Suprapubic skin (tissue), 4 donors: ENCODE measurements around the gene P2RX2. TPM values are rescaled to one million over a fixed set of nuclear protein-coding genes. Genes with fewer than 3 reads are reported as not detected.

Experiments used
- DNase-seq, 2 donors: peaks; one replicate each; pipeline ENCODE4 v3.0.0-alpha.2; 2019; ENCODE audit warnings: low spot score in 2 of 2
- H3K27ac ChIP-seq: fragments of 200-600 bp; sonication (generic); one replicate; pipeline ENCODE4 v1.5.1; 2019
- H3K27me3 ChIP-seq: fragments of 200-600 bp; sonication (generic); one replicate; pipeline ENCODE4 v1.5.1; 2019
- H3K36me3 ChIP-seq: fragments of 200-600 bp; sonication (generic); one replicate; pipeline ENCODE4 v1.5.1; 2019
- H3K4me1 ChIP-seq: fragments of 200-600 bp; sonication (generic); one replicate; pipeline ENCODE4 v1.5.1; 2019
- H3K4me3 ChIP-seq: fragments of 200-600 bp; sonication (generic); one replicate; pipeline ENCODE4 v1.5.1; 2019; ENCODE audit warnings: mild to moderate bottlenecking
- H3K9me3 ChIP-seq: fragments of 200-600 bp; sonication (generic); one replicate; pipeline ENCODE4 v1.5.1; 2019
- EP300 ChIP-seq: sonication (generic); formaldehyde crosslinking; IDR thresholded peaks from one replicate; pipeline ENCODE4 v1.6.1; 2017; ENCODE audit warnings: antibody characterized with exemption
- POLR2A ChIP-seq, 2 donors: fragments of 450-650 bp; IDR thresholded peaks; one replicate each; pipeline ENCODE4 v1.6.1; 2017; ENCODE audit warnings: antibody characterized with exemption in 2 of 2, mild to moderate bottlenecking in 2 of 2, moderate library complexity in 2 of 2
- POLR2AphosphoS5 ChIP-seq, 3 donors: sonication (generic); formaldehyde crosslinking; IDR thresholded peaks; one replicate each; pipeline ENCODE4 v1.6.1; 2017; ENCODE audit warnings: antibody characterized with exemption in 3 of 3
- WGBS: methylation state at CpG from one replicate; pipeline ENCODE4 v1.1.5; 2018; 5-methylcytosine and 5-hydroxymethylcytosine counted together
- total RNA-seq, 4 donors: library from RNA; depleted of rRNA; stranded (reverse); fragments of >200 nt; gene quantifications; one replicate each; pipeline ENCODE4 v1.1.0, GENCODE V29; 2016
- TF ChIP-seq, protein P1 (sequence below), 2 donors: fragments of 200-600 bp in 1 of 2; fragments of 450-650 bp in 1 of 2; sonication (generic) in 1 of 2; IDR thresholded peaks; one replicate each; pipeline ENCODE4 v1.5.1; 2016 to 2019; ENCODE audit warnings: antibody characterized with exemption in 2 of 2, mild to moderate bottlenecking in 1 of 2, moderate library complexity in 1 of 2

P2RX2 gene
- total RNA-seq, 4 donors from 2014 or later = not detected

DNA sequence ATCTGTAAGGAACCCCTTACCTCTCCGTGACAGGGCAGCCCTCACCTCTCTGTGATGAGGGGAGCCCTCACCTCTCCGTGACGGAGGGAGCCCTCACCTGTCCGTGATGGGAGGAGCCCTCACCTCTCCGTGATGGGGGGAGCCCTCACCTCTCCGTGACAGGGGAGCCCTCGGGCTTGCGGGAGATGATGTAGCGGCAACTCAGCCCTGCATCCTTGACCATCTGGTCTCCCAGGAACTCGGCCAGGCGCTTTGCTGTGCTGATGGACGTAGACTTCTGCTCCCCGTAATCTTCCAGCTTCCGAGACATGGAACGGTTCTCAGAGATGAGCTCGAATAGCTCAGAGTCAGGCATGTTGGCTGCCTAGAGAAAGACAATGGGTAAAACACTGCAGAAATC lies 40.6 kb downstream of the P2RX2 start:
- H3K27ac ChIP-seq = no peak overlapping the region
- H3K4me3 ChIP-seq = no peak overlapping the region
- no peaks in the 10 kb centered on the region for H3K27me3 ChIP-seq
- H3K9me3 ChIP-seq = no peaks in the 10 kb centered on the region
- WGBS = 97% methylated on average over 15 of the region's 16 CpGs
- H3K36me3 ChIP-seq = peaks cover 99% of the 10 kb centered on the region
- no peak for DNase-seq
- no peak for TF ChIP-seq EP300
- TF ChIP-seq POLR2A (IDR thresholded peaks at IDR 0.05) = no peak
- TF ChIP-seq, protein P1, sequence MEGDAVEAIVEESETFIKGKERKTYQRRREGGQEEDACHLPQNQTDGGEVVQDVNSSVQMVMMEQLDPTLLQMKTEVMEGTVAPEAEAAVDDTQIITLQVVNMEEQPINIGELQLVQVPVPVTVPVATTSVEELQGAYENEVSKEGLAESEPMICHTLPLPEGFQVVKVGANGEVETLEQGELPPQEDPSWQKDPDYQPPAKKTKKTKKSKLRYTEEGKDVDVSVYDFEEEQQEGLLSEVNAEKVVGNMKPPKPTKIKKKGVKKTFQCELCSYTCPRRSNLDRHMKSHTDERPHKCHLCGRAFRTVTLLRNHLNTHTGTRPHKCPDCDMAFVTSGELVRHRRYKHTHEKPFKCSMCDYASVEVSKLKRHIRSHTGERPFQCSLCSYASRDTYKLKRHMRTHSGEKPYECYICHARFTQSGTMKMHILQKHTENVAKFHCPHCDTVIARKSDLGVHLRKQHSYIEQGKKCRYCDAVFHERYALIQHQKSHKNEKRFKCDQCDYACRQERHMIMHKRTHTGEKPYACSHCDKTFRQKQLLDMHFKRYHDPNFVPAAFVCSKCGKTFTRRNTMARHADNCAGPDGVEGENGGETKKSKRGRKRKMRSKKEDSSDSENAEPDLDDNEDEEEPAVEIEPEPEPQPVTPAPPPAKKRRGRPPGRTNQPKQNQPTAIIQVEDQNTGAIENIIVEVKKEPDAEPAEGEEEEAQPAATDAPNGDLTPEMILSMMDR (IDR thresholded peaks at IDR 0.05) = no peak
- TF ChIP-seq POLR2AphosphoS5 (IDR thresholded peaks at IDR 0.05) = no peak
- no peaks in the 10 kb centered on the region for H3K4me1 ChIP-seq

DNA sequence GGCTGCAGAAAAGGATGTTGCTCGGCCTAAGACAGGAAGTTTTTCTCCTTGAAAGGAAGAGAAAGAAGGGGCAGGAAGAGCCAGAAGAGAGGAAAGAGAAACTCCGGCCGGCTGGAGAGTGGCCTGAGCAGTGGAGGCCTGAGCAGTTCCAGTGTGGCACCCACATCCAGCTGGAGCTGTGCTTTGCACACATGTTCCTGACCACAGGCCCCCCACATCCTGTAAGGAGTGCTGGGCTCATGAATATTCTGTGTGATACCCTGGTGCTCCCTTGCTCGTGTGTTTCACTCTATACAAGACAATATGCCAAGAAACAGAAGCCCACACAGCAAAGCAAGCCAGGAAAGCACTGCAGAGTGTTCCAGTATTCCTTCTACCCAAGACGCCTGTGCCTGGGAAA lies 41.5 kb downstream of the P2RX2 start:
- Histone ChIP-seq H3K36me3 (peaks cover 99% of the 10 kb centered on the region), H3K27ac (no peak overlapping the region), H3K9me3 (no peaks in the 10 kb centered on the region), H3K4me3 (no peak overlapping the region), H3K27me3 (no peaks in the 10 kb centered on the region), H3K4me1 (no peaks in the 10 kb centered on the region)
- DNase-seq = no peak
- 84% methylated on average over 5 of the region's 5 CpGs for WGBS
- TF ChIP-seq POLR2AphosphoS5 (IDR thresholded peaks at IDR 0.05) = no peak
- TF ChIP-seq EP300 = no peak
- TF ChIP-seq POLR2A (IDR thresholded peaks at IDR 0.05) = no peak
- TF ChIP-seq, protein P1 (IDR thresholded peaks at IDR 0.05) = no peak

DNA sequence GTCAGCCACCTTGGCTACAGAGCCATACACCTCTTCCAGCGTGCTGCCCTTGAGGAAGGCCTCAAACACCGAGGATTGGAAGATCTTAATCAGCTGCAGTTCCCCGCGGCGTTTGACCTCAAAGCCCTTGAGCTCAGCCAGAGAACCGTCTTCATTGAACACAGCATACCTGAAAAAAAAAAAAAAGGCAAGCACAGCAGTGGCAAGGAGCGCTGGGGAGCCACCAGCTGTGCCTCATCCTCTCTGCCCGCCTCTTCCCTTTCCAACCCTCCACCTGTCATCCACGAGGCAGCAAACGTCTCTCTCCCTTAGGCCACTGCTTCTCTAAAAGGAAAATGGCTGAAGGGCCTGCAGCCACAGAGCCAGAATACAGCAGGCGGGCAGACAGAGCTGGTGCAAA lies 42.4 kb downstream of the P2RX2 start:
- Histone ChIP-seq H3K9me3 (no peaks in the 10 kb centered on the region), H3K4me1 (no peaks in the 10 kb centered on the region), H3K4me3 (no peak overlapping the region), H3K27ac (no peak overlapping the region), H3K27me3 (no peaks in the 10 kb centered on the region), H3K36me3 (peaks cover 99% of the 10 kb centered on the region)
- WGBS = 87% methylated on average over 9 of the region's 11 CpGs
- DNase-seq = no peak
- TF ChIP-seq POLR2AphosphoS5 (IDR thresholded peaks at IDR 0.05) (no peak), EP300 (no peak), POLR2A (IDR thresholded peaks at IDR 0.05) (no peak)
- TF ChIP-seq, protein P1 (IDR thresholded peaks at IDR 0.05) = no peak

DNA sequence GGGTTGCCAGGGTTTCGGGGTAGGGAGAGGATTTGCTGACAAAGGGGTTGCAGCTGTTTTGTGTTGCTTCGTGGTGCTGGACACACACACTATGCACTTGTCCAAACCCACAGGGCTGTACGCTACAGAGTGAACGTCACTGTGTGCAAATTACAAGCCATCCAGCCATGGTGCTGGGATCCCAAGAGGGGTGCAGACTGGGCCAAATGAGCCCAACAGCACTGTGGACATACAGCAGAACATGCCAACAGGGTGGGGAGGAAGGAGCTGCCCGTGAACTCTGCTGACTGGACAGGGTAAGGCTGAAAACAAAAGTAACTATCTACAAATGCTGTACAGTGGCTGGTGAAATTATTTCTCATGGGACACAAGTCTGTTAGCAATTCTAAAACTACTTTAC lies 43.4 kb downstream of the P2RX2 start:
- TF ChIP-seq, protein P1 (IDR thresholded peaks at IDR 0.05) = no peak
- TF ChIP-seq POLR2AphosphoS5 (IDR thresholded peaks at IDR 0.05) (no peak), EP300 (no peak), POLR2A (IDR thresholded peaks at IDR 0.05) (no peak)
- no peak for DNase-seq
- H3K4me3 ChIP-seq = no peak overlapping the region
- no peaks in the 10 kb centered on the region for H3K4me1 ChIP-seq
- H3K9me3 ChIP-seq = no peaks in the 10 kb centered on the region
- no peaks in the 10 kb centered on the region for H3K27me3 ChIP-seq
- WGBS = 81% methylated on average over 5 of the region's 5 CpGs
- H3K27ac ChIP-seq = no peak overlapping the region
- H3K36me3 ChIP-seq = peaks cover 99% of the 10 kb centered on the region

DNA sequence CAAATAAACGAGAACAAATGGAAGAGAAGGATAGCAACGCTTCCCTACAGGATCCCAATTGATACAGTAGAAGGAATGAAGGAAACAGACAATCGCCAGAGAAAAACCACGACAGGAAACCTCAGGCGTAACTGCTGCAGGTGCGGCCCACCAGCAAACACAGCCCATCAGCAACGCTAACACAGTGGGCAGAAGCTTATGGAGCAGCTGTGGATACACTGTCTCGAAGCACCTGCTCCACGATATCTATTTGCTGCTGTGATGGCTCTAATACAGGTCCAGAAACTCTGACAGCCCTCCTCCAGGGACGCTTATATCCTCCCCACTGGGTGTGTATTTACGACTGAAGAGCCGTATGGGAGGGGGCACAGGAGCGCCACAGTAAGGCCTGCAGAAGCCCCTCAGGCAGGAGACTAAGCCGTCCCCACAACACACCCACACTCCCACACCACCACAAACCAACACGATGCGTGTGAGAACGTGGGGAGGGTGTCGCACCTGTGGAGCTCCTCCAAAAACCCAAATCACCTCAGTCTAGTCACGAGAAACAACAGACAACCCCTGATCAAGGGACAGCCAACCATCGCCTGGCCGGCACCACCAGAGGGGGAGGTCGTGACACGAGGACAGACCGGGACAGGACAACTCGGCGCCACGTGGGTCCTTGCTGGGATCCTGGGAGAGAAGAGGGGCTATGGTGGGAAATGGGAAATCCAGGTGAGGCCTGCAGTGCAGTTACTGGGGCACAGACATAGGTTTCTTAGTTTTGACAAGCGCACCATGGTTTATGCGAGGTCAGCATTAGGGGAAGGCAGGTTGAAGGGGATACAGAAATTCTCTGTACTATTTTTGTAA lies 44.6 kb downstream of the P2RX2 start:
- no peaks in the 10 kb centered on the region for H3K9me3 ChIP-seq
- H3K4me1 ChIP-seq = no peaks in the 10 kb centered on the region
- DNase-seq = no peak
- H3K4me3 ChIP-seq = no peak overlapping the region
- peaks cover 99% of the 10 kb centered on the region for H3K36me3 ChIP-seq
- H3K27me3 ChIP-seq = no peaks in the 10 kb centered on the region
- 86% methylated on average over 25 of the region's 29 CpGs for WGBS
- TF ChIP-seq POLR2A (IDR thresholded peaks at IDR 0.05) (no peak), EP300 (no peak)
- no peak overlapping the region for H3K27ac ChIP-seq
